HG02588 (cell line): Measurements from ENCODE around the gene CAPS.

Source experiments
- ATAC-seq: cut with Tn5 transposase; IDR thresholded peaks from one replicate; pipeline ENCODE4 v1.9.1; 2021; ENCODE audit warnings: mild to moderate bottlenecking, moderate library complexity; ENCODE audit not compliant: unreplicated experiment

CAPS gene

DNA sequence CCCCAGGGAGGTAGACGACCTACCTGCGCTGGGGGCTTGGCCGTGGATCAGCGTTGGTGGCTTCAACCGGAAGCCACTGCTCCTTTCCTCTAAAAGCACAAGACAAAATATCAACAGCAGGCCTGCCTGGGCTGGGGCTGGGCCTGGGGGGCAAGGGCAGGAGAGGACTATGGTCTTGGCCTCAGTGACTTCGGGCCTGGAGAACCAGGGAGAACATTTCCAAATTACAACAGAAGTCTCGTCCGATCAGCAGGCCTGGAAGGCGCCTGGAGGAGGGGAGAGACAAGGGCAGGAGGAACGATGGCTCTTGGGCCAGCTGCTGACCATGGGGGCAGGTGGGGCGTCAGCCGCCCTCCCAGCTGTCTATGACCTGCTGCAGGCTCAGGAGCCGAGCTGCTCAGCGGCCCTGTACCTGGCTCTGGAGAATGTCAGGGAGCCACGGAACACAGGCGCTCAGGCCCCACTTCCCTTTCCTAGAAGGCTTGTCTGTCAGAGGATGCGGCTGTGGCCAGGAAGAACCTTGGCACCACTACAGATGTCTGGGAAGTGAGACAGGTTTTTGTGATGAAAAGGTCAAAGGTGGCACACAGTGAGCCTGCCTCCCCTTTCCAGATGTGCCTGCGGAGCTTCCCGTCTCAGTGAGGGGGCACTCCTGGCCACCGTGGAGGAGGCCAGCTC, 19.5 kb downstream of the CAPS start:
- no peak for ATAC-seq

DNA sequence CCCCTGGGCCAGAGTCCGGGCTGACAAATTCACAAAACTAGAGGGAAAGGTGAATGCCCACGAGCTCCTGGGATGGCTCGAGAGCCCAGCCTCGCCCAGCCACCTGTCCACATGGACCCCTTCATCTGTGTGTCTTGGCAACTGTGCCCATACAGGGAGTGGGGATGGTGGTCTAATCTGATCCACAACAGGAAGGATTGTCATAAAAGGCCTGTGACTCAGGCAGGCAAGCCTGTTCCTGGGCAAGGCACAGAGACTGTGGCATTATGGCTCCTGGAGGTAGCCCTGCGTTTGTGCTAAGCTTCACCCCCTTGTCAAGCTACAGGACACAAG, 20.0 kb downstream of the CAPS start:
- no peak for ATAC-seq

DNA sequence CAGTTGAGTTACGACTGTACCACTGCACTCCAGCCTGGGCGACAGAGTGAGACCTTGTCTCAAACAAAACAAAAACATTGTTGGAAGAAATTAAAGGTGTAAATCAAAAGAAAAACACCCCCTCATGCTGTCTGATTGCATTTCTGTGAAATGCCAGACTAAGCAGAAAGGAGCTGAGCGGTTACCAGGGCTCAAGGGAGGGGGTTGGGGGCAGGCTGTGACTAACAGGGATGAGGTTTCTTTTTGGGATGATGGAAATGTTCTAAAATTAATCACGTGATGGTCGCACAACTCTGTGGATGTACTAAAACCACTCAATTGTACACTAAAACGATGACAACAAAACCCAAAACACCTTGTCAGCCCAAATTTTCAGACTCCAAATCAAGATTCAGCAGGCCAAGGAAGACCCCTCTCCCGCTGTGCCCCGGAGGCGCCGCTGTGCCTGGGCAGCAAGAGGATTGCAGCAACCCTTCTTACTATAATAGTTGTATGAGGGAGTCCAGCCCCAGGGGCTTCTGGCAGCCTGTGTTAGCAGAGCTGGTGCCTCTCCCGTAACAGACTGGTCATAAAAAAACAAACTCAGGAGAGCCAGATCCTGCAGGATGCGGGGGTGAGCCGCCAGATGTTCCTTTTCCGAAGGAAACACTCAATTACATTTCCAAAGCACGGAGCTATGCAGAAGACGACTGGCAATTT, 20.9 kb downstream of the CAPS start:
- ATAC-seq, result no peak

DNA sequence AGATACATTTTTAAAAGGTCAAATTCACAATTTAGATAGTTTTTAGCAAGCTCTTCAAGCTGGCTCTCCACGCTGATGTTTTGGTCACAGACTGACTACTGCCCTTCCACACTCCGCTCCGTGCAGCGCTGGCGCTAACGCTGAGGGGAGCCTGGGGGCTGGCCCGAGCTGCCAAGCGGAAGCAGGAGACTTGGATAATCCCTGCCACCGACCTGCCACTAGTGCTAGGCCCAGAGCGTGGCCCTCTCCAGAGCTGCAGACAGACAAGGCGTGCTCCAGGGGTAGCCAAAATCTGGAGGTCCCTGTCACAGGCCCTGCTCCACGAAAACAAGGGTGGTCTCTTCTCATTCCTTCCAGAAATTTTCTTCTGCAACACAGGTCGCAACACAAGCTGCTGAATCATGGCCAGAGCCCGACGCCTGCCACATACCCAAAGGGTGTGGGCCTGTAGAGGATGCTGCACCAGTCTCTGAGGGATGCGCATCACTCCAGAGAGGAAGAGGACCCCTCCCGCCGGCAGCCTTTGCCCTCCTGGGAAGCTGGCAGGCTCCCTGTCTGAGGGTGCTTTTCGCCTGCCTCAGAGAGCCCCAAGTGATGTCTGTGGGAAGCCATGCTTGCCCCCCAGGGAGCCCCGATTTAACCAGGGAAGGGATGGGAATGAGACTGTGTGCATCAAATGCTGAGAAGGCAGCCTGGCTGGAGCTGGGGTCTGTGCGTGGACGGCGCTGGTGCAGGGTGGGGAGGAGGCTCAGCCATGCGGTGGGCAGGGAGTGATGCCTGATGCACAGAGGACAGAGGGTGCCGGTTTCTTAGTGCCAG, 21.6 kb downstream of the CAPS start:
- no peak for ATAC-seq

DNA sequence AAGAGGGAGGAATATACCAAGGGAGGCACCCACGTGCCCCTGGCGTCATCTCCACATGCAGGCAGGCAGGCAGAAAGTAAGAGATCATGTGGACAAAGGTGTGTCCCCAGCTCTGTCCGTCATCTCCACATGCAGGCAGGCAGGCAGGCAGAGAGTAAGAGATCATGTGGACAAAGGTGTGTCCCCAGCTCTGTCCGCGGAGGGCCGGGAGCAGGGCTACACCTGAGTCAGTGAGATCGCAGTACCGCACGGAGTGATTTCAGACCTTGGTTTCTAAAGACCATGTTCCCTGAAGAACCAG, 22.2 kb downstream of the CAPS start:
- no peak for ATAC-seq

DNA sequence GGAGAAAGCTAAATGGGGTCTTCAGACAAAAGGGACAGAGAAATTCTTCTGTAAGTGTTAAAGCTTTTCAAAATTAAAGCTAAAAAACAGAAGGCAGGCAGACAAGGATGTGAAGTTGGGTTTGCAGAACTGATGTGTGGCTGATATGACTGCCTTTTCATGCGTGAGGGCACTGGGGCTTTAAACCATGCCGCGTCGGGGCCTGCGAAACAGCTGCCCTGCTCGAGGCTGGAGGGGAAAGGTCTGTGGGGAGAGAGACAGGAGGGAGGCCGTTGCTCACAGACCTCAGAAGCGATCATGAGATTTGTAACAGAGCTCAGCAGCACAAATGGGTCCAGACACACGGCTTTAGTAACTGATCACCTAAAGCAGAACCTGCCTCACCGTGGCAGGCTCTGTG, 23.5 kb downstream of the CAPS start:
- ATAC-seq, result no peak

DNA sequence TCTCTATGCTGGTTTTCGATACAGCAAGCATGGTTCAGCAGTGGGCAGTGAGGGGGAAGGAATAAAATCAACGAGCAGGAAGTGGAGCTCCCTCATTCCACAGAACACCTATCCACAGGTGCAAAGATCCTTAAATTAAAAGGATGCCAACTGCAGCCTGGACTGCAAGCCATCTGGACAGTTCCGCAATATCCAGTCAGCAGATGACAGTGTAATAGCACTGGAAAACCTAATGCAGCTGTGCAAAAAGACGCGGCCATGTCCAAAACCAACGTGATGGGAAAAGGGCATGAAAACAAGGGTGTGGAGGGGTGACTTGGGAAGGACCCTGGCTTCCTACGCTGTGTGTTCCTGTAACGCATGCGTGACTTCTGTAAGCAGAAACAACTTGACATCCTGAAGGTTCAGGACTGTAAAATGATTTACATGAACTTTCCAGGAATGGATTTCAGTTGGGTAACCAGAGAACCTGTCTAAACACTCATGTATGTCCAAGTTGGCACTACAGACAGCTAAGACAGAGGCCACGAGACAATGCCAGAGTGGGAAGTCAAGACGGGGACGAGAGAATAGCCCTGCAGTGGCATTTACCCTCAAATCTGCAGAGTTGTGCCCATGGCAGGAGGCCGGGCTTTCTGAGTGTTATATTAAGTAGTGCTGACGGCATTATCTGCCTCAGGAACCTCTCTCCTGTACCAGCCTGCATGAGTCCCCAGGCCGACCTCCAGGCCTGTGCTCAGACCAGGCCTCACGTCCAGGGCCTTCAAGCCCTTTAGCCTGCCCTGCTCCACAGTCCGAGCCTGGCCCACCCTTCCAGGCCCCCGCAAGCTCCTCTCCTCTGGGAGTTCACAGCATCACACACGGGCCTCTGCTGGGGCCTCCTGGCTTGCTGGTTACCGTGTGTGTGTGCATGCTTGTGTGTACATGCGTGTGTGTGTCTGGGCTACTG, 26.5 kb downstream of the CAPS start:
- no peak for ATAC-seq

DNA sequence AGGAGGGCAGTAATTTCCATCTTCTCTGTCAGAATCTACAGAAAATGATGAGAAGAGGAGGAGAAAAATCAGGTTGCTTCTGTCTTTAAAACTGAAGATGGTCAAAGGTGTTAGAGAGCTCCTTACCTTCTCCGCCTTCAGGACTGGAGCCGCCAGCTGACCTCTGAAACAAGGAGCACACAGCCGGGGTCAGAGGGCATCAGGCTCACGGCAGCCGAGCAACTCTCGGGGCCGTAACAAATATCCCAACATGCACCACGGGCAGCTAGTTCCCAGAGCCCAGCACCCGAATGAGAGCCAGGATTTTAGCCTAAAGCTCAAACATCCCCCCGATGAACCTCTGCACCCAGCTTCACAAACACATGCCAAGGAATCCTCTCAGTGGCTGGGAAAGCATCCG, 27.6 kb downstream of the CAPS start:
- ATAC-seq, result no peak

DNA sequence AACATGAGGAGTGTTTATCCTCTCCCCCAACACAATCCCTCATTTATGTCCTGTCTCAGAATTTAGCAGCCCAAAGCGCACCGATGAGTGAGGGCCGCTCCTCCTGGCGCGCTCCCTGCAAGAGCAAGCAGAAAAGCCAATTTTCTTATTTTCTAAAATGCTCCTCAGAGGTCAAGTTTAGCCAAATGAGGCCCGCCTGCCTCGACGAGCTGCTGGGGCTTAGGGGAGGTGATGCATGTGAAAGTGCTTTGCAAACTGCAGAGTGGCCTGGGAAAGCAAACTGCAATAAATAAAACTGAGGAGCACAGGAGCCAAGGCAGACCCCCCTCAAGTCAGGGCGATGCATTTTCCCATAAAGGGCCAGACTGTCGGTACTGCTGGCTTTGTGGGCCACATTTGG, 29.0 kb downstream of the CAPS start:
- no peak for ATAC-seq

DNA sequence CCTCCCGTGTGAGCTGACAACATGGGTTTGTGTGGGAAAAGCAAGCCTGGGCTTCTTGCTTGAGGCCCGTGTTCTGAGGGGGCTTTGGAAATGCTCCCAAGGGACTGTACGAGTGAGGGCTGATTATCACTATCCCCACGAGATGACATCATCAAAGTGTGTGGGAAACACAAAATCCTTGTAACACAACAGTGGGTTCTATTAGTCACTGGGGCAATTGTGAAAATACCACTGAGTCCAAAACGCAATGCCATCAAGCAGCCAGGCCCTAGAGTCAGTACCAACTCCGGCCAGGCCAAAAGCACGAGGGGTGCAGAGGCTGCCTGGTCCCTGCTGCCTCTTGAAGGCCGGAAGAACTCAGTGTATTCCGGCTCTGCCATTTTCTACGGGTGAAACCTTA, 29.6 kb downstream of the CAPS start:
- no peak for ATAC-seq

DNA sequence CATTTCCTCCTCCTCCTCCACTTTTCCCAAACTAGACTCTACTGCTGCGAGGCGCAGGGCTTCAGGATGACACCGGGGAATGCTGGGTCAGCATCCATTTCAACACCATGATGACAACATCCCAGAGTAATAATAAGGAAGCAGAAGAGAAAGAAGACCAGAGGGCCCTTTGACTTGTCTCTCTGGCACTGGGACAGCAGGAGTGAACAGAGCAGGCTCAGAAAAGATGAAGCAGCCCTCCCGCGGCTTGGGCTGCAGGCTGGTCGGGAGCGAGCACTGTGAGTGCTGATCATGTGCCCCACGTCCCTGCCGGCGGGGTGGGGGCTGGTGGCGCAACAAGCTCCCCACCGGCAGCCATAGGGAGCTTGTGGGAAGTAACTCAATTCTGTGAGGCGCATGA, 33.4 kb downstream of the CAPS start:
- no peak for ATAC-seq

DNA sequence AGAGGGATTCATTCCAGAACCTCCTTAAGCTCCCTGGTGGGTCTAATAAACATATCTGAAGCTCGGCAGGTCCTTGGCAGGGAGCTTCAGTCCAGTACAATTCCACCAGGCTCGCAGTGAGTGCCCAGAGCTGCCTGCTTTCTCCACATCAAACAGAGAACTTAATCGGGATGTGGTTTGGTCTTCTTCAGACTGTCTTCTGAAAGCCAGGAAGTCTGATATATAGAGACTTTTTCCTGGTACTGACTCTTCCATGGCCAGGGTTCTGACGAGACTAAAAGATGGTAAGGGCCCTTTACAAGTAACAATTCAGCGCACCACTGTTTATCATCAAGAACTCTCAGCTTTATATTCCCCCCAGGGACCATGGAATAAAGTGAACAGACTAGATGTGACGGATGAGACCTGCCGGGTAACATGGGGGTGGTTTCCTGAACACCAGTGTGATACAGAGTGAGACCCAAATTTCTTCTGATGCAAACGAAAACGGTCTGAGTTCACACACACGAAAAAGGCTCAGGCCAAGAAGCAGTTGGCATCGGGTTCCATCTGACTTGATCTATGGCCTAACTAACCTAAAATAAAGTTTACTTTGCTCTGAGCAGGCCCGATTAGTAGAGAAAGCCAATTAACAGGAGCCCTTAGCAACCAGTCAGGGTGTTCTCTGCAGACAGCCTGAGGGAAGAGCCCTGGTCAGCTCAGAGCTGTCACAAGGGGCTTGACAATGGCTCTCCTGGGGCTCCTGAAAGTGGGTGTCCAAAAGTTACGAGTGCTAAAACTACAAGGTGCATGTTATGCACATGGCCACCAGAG, 34.9 kb downstream of the CAPS start:
- ATAC-seq, result no peak

DNA sequence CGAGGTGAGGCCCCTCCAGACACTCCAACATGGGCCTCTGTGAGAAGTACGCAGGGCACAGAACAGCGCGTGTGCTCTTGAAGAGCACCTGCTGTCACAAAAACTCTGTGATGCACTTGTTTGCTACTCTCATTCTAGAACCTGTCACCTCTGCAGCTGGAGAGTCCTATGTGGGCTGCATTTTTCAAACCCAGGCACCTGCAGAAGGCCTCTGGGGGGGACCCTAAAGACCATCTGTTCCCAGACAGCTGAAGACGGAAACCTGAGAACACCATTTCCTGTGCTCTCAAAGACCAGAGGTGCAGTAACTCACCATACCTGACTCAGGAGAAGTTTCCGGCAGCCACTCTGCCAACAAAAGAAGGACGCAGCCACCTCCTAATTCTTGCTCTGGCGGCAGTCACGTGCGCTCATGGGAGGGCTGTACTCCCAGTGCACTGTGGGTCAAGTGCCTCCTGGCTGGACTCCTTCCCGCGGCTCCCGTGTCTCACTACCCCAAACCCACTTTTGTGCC, 35.8 kb downstream of the CAPS start:
- ATAC-seq, result no peak

DNA sequence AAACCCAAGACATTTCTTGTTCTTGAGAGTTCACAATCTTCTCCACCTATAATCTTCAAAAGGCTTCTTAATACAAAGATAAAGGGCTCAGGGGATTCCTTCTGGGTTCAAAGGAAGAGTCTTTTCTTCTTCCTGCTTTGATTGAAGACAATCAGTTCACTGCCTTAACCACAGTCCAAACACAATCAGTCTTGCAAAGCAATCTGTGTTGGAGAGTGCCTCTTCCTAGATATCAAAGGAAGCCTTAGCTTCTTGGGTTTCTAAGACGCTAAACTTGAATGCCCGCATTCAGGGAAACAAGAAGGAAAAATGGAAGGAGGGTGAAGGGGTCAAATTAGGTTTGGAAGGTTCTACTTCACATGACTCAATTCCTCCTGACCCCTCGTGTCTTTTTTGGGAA, 36.7 kb downstream of the CAPS start:
- no peak for ATAC-seq

DNA sequence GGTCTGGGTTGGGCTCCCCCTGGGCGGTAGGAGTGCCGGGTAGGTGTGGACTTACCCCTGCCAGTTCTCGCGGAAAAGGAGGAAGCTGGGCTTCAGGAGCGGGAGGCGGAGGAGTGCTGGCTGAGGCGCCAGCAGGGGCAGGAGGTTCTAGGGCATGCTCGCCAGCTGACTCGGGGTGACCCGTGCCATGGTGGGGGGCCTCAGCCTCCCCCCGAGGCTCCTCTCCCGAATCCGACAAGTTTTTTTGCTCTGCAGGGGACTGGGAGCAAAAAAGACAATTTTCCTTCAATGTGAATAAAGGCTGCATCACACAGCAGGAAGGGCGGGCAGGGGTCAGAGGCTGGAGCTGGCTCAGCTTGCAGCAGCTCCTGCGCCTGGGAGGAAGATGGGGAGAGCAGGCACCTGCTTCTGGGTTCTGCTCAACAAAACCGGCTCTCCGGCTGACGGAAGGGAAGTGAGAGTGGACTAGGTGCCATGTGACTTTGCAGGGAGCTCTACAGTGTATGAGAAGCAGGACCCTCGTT, 37.3 kb downstream of the CAPS start:
- no peak for ATAC-seq

DNA sequence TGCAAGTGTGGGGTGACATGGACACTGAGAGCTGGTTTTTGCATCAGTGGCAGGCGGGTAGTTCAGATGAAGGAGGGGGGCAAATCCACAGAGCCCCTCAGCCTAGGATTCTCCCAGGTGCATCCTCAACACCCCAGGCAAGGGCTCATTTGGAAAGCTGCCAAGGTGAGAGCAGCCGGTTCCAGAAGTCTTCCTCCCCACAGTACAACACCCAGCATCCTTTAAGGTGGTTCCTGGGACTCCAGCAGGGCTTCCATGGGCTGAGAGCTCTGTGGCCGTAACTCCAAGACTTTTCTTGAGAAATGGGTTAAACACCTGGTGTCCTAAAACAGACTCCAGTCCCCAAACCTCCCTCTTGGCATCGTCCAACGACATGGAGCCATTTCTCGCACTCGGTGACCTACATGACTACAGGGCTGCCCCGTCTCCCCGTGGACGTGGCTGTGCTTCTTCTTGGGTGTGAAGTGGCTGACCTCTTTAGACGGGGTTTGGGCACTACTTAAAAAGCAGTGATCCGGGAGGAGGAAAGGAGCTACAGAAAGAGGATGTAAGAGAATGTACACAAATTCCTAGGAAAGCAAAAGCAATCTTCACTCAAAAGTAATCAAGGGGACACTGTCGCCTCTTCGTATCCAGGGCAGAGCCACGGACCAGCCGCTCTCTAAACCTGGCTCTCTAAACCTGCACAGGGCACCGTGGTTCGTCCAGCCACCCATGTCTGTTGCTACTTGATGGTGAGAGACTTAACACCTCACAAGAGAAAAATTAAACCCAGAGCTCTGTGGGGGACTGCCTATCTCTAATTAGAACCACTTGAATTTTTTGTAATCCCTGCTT, 38.4 kb downstream of the CAPS start:
- ATAC-seq, result no peak

DNA sequence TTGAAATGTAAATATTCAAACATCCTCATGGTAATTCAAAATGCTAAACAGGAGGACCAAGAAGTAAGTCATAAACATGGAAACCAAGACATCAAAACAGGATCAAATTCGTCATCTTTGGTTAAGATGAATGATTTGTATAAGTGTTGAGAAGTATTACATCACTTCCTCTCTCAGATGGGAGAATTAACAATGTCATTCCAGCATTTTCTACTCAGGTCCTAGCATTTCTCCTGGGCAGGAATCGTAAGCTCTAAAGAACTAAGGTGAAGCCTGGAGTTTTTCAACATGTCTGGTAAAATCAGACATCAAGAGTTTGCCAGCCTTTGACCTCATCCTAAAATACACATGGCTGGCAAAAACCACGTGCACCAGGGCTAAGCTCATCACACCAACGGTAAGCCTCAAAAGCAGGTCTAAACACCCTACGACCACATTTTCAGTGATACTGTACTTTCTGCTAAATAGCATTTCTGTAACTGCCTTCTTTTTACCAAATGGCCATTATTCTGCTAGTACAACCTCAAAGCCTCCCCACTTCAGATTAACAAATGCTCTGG, 39.1 kb downstream of the CAPS start:
- no peak for ATAC-seq

DNA sequence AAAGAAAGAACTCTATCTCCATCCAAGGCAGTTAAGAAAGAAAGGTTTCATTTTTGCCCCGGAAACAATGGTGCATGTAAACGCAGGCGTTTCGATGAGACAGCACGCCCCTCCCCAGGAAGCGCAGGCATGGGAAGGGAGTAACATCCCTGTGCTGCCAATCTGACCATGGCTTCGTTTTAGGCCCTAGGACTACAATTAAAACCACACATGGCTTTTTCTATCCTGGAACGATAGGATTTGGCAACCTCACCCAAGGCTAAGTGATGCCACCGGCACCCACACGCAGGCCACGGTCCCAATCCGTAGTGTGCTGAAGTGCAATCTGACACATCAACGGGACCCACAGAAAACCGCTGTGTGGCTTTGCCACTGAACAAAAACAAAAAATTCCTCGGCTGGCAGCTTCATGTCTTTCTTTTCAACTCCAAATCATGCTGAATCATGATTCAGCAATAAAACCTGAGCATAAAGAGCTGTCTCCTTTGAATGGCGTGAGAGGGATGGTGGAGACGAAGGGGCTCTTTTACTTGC, 39.7 kb downstream of the CAPS start:
- ATAC-seq, result no peak
